ENCODE results near the gene SAMD4A.

SAMD4A gene

GRCh38 chr14:54766276-54767138, 199.6 kb downstream of the SAMD4A start:
- no peak for DNase-seq

GRCh38 chr14:54767139-54767431, 200.2 kb downstream of the SAMD4A start:
- no peak for DNase-seq

GRCh38 chr14:54767450-54767849, 200.5 kb downstream of the SAMD4A start:
- DNase-seq = no peak

- peak in 1 of 4 experiments; percentile 18 for DNase-seq
Measured at GRCh38 chr14:54768501-54769129, 201.7 kb downstream of the SAMD4A start.

- no peak for DNase-seq
Measured at GRCh38 chr14:54769951-54770863, 203.3 kb downstream of the SAMD4A start.

GRCh38 chr14:54771411-54772027, 204.6 kb downstream of the SAMD4A start:
- DNase-seq = no peak

GRCh38 chr14:54772451-54772881, 205.5 kb downstream of the SAMD4A start:
- no peak for DNase-seq

GRCh38 chr14:54773171-54774006, 206.5 kb downstream of the SAMD4A start:
- peak; percentile 84 to 93 (median 88) for DNase-seq

GRCh38 chr14:54774824-54775223, 207.9 kb downstream of the SAMD4A start:
- DNase-seq = no peak

- peak in 1 of 4 experiments; percentile 9 for DNase-seq
Measured at GRCh38 chr14:54775486-54776140, 208.7 kb downstream of the SAMD4A start.

GRCh38 chr14:54776361-54777001, 209.6 kb downstream of the SAMD4A start:
- peak; percentile 70 to 84 (median 82) for DNase-seq

GRCh38 chr14:54777395-54777794, 210.5 kb downstream of the SAMD4A start:
- no peak for DNase-seq

GRCh38 chr14:54778618-54779345, 211.9 kb downstream of the SAMD4A start:
- peak in 2 of 4 experiments; percentile 11 to 16 for DNase-seq

GRCh38 chr14:54781080-54781479, 214.2 kb downstream of the SAMD4A start:
- DNase-seq = no peak

- no peak for DNase-seq
Measured at GRCh38 chr14:54781961-54782750, 215.2 kb downstream of the SAMD4A start.

GRCh38 chr14:54782751-54783659, 216.1 kb downstream of the SAMD4A start:
- peak; percentile 69 to 89 (median 82) for DNase-seq

- no peak for DNase-seq
Measured at GRCh38 chr14:54783660-54784015, 216.7 kb downstream of the SAMD4A start.

GRCh38 chr14:54784060-54784459, 217.1 kb downstream of the SAMD4A start:
- DNase-seq = no peak

Data from suppressor macrophage (primary cell).